IPS-15b (cell line): ENCODE data around the gene SH3RF3.

Experiments
- H3K27me3 ChIP-seq: one replicate; pipeline ENCODE4 v1.6.1; 2013; ENCODE audit warnings: low read length; ENCODE audit not compliant: control insufficient read depth, insufficient read depth
- H3K36me3 ChIP-seq: one replicate; pipeline ENCODE4 v1.6.1; 2013; ENCODE audit warnings: low read length; ENCODE audit not compliant: control insufficient read depth, insufficient read depth
- H3K4me1 ChIP-seq: one replicate; pipeline ENCODE4 v1.6.1; 2013; ENCODE audit warnings: mild to moderate bottlenecking, low read length; ENCODE audit not compliant: control insufficient read depth, insufficient read depth
- H3K4me3 ChIP-seq: one replicate; pipeline ENCODE4 v1.5.1; 2013; ENCODE audit warnings: low read depth, low read length
- H3K9ac ChIP-seq: one replicate; pipeline ENCODE4 v1.6.1; 2013; ENCODE audit warnings: low read depth, mild to moderate bottlenecking, low read length
- H3K9me3 ChIP-seq: one replicate; pipeline ENCODE4 v1.6.1; 2013; ENCODE audit warnings: mild to moderate bottlenecking, low read length; ENCODE audit not compliant: control insufficient read depth, insufficient read depth

Gene SH3RF3

DNA sequence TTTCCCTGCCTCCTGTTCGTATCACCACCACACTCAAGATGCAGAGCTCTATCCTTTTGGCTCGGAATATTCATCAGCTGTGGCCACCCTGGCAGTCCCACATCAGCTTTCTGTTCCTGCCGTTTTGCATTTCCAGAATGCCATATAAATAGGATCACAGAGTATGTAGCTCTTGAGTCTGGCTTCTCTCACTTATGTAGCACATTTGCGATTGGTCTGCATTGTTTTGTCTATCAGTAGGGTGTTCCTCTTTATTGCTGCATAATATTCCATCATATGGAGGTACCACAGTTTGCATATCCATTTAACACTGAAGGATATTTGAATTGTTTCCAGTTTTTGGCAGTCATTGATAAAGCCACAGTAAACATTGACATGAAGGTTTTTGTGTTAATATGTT lies 104.6 kb downstream of the SH3RF3 start:
- Histone ChIP-seq H3K27me3 (no peaks in the 10 kb centered on the region), H3K4me1 (peaks cover 6% of the 10 kb centered on the region), H3K9me3 (no peaks in the 10 kb centered on the region), H3K4me3 (no peak overlapping the region), H3K36me3 (no peaks in the 10 kb centered on the region), H3K9ac (no peak overlapping the region)

DNA sequence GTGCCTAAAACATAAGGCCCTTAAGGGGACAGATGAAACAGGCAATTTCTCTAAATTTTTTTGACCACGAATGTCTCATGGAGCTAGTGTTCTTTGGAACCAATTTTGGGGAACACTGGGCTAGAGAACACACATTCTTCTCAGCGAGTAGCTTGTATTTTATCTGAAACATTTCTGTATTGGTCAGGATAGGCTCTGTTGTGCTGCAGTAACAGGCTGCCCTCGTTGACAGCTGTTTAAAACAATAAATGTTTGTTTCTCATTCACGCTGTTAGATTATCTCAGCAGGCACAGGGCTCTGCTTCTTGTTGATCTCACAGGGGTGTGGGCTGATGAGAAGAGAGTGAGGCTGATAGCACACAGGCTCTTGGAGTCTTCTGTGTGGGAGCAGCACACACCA lies 105.3 kb downstream of the SH3RF3 start:
- no peaks in the 10 kb centered on the region for H3K9me3 ChIP-seq
- H3K4me1 ChIP-seq: no peaks in the 10 kb centered on the region
- H3K36me3 ChIP-seq: no peaks in the 10 kb centered on the region
- no peak overlapping the region for H3K4me3 ChIP-seq
- no peaks in the 10 kb centered on the region for H3K27me3 ChIP-seq
- H3K9ac ChIP-seq: no peak overlapping the region

DNA sequence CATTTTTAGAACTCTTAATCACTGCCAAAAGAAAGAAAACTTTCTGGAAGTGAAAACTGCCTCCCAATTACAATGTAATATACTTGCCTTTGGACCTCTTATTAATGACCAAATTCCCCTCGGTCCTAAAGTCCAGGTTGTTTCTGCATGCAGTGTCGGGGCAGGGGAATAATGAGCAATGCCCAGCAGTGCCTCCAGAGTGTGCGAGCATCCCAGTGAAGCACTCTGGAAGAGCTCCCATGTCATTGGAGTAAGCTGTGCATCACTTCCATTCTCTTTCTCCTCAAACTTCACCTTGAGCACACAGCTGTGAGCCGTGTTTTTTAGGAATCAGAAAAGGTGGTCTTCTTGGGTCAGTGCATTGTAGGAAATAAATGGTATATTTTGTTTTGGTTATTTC lies 107.1 kb downstream of the SH3RF3 start:
- Histone ChIP-seq H3K4me3 (no peak overlapping the region), H3K9ac (no peak overlapping the region), H3K4me1 (no peaks in the 10 kb centered on the region), H3K9me3 (no peaks in the 10 kb centered on the region), H3K27me3 (no peaks in the 10 kb centered on the region), H3K36me3 (no peaks in the 10 kb centered on the region)

DNA sequence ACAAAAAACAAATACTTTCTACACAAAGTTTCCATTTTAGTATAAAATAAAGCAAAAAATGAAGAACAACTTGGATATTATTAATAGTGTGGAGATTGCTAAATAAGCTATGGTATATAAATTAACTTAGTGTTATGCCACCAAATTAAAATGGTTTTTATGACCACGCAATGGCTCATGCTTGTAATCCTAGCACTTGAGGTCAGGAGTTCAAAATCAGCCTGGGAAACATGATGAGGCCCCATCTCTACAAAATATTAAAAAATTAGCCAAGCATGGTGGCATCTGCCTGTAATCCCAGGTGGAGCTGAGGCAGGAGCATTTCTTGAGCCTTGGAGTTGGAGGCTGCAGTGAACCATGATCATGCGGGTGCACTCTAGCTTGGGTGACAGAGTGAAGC lies 108.8 kb downstream of the SH3RF3 start:
- H3K9ac ChIP-seq: no peak overlapping the region
- no peaks in the 10 kb centered on the region for H3K4me1 ChIP-seq
- no peaks in the 10 kb centered on the region for H3K27me3 ChIP-seq

GRCh38 chr2:109238580-109238979 lies 109.6 kb downstream of the SH3RF3 start:
- H3K36me3 ChIP-seq: no peaks in the 10 kb centered on the region
- no peak overlapping the region for H3K4me3 ChIP-seq
- no peaks in the 10 kb centered on the region for H3K27me3 ChIP-seq
- no peaks in the 10 kb centered on the region for H3K4me1 ChIP-seq
- H3K9me3 ChIP-seq: no peaks in the 10 kb centered on the region
- no peak overlapping the region for H3K9ac ChIP-seq

More for the DNA sequence above, 108.8 kb downstream of the SH3RF3 start:
- Histone ChIP-seq H3K9me3 (no peaks in the 10 kb centered on the region), H3K36me3 (no peaks in the 10 kb centered on the region), H3K4me3 (no peak overlapping the region)

- Histone ChIP-seq H3K4me1 (no peaks in the 10 kb centered on the region), H3K4me3 (no peak overlapping the region), H3K9me3 (no peaks in the 10 kb centered on the region), H3K9ac (no peak overlapping the region), H3K36me3 (no peaks in the 10 kb centered on the region), H3K27me3 (no peaks in the 10 kb centered on the region)
These were observed 110.7 kb downstream of the SH3RF3 start for GRCh38 chr2:109239720-109240119.

DNA sequence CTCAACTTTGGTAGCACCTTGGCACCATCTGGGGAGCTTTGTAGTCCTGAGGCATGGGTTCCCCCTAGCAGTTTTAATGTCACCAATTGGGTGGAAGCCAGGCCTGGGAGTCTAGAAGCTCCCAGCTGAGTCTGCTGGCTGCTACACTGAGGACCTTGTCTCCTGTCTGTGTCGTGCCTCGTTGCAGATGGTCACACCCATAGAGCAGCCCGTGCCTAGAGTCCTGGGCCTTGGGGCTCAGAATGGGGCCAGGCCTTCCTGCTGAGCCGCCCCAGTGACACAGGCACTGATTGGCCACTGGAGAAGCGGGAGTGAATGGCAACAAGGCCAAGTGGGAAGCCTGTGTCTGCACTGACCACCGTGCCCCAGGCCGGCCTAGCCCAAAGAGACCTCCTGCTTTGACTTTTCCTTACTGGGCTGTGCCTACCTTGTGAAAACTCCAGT lies 113.2 kb downstream of the SH3RF3 start:
- H3K36me3 ChIP-seq: no peaks in the 10 kb centered on the region
- no peaks in the 10 kb centered on the region for H3K4me1 ChIP-seq
- no peaks in the 10 kb centered on the region for H3K27me3 ChIP-seq
- H3K4me3 ChIP-seq: no peak overlapping the region
- no peaks in the 10 kb centered on the region for H3K9me3 ChIP-seq
- no peak overlapping the region for H3K9ac ChIP-seq

- H3K9ac ChIP-seq: no peak overlapping the region
- no peaks in the 10 kb centered on the region for H3K9me3 ChIP-seq
- H3K4me3 ChIP-seq: no peak overlapping the region
- no peaks in the 10 kb centered on the region for H3K36me3 ChIP-seq
- no peaks in the 10 kb centered on the region for H3K4me1 ChIP-seq
- no peaks in the 10 kb centered on the region for H3K27me3 ChIP-seq
These were observed 113.8 kb downstream of the SH3RF3 start for GRCh38 chr2:109242654-109243331.

GRCh38 chr2:109243526-109244303 lies 114.7 kb downstream of the SH3RF3 start:
- no peaks in the 10 kb centered on the region for H3K27me3 ChIP-seq
- H3K36me3 ChIP-seq: no peaks in the 10 kb centered on the region
- no peaks in the 10 kb centered on the region for H3K9me3 ChIP-seq
- no peak overlapping the region for H3K4me3 ChIP-seq
- H3K9ac ChIP-seq: no peak overlapping the region
- H3K4me1 ChIP-seq: no peaks in the 10 kb centered on the region

GRCh38 chr2:109244304-109244582 lies 115.2 kb downstream of the SH3RF3 start:
- H3K36me3 ChIP-seq: no peaks in the 10 kb centered on the region
- H3K9ac ChIP-seq: no peak overlapping the region
- H3K27me3 ChIP-seq: no peaks in the 10 kb centered on the region
- H3K4me1 ChIP-seq: no peaks in the 10 kb centered on the region
- no peak overlapping the region for H3K4me3 ChIP-seq
- no peaks in the 10 kb centered on the region for H3K9me3 ChIP-seq

GRCh38 chr2:109244750-109245382 lies 115.9 kb downstream of the SH3RF3 start:
- no peak overlapping the region for H3K4me3 ChIP-seq
- H3K9me3 ChIP-seq: no peaks in the 10 kb centered on the region
- H3K27me3 ChIP-seq: no peaks in the 10 kb centered on the region
- no peak overlapping the region for H3K9ac ChIP-seq
- no peaks in the 10 kb centered on the region for H3K36me3 ChIP-seq
- H3K4me1 ChIP-seq: no peaks in the 10 kb centered on the region

DNA sequence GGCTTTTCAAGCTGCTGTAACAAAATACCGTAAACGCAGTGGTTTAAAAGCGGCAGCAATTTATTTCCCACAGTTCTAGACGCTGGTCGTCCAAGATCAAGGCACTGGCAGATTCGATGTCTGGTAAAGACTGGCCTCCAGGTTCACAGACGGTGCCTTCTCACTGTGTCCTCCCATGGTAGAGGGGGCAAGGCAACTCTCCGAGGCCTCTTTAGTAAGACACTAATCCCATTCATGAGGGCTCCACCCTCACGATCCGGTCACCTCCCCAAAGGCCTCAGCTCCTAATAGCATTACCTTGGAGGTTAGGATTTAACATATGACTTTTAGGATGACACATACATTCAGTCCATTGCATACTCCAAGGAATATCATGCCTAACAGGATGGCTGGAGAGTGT lies 117.2 kb downstream of the SH3RF3 start:
- no peak overlapping the region for H3K9ac ChIP-seq
- no peaks in the 10 kb centered on the region for H3K9me3 ChIP-seq
- no peak overlapping the region for H3K4me3 ChIP-seq
- H3K36me3 ChIP-seq: no peaks in the 10 kb centered on the region
- H3K4me1 ChIP-seq: no peaks in the 10 kb centered on the region
- H3K27me3 ChIP-seq: no peaks in the 10 kb centered on the region
